Stomach (tissue), 4 donors: Measurements from ENCODE around the gene STK39.

ENCODE experiments used
- CTCF ChIP-seq, 7 experiments: fragments of 450-650 bp in 4 of 7; fragments of 200-600 bp in 3 of 7; sonication (generic) in 3 of 7; IDR thresholded peaks; one replicate each; pipeline ENCODE4 v1.5.1; 2016 to 2019; ENCODE audit warnings: antibody characterized with exemption in 7 of 7, control low read depth in 2 of 7, mild to moderate bottlenecking in 1 of 7
- POLR2A ChIP-seq, 4 donors: fragments of 450-650 bp; IDR thresholded peaks; one replicate each; pipeline ENCODE4 v1.6.1; 2016; ENCODE audit warnings: antibody characterized with exemption in 4 of 4, control low read depth in 2 of 4, mild to moderate bottlenecking in 1 of 4, moderate library complexity in 1 of 4
- POLR2AphosphoS5 ChIP-seq, 3 donors: sonication (generic); formaldehyde crosslinking; IDR thresholded peaks; one replicate each; pipeline ENCODE4 v1.6.1; 2016; ENCODE audit warnings: antibody characterized with exemption in 3 of 3

- TF ChIP-seq POLR2A (IDR thresholded peaks at IDR 0.05) = no peak
- no peak for TF ChIP-seq CTCF (IDR thresholded peaks at IDR 0.05)
- no peak for TF ChIP-seq POLR2AphosphoS5 (IDR thresholded peaks at IDR 0.05)
Measured at GRCh38 chr2:168179592-168179991, 67.8 kb downstream of the STK39 start.
